T-cell (primary cell): ENCODE results near the gene FAM227B. TPM values are rescaled to one million over a fixed set of nuclear protein-coding genes. Genes with fewer than 3 reads are reported as not detected.

ENCODE experiments used
- ATAC-seq, 4 experiments: fragments of 200-7000 bp in 3 of 4; fragments of 150-1000 bp in 1 of 4; cut with Tn5 transposase; replicated peaks in 1 of 4; 1 replicate in 3 of 4; 2 replicates in 1 of 4; pipeline ENCODE4 v1.10.0; 2021; ENCODE audit warnings: moderate library complexity in 3 of 4, mild to moderate bottlenecking in 2 of 4, moderate number of reproducible peaks in 1 of 4
- CTCF ChIA-PET, 2 donors: fragments of 300-600 bp; sonication (Branson Sonifier 250); formaldehyde crosslinking; loops; one replicate each; lab custom pipeline; 2022; ENCODE audit warnings: antibody characterized with exemption in 2 of 2; lab: Charles Lee
- POLR2A ChIA-PET, 2 donors: fragments of 300-600 bp; sonication (Branson Sonifier 250); formaldehyde crosslinking; loops; one replicate each; lab custom pipeline; 2022; ENCODE audit warnings: antibody characterized with exemption in 2 of 2; lab: Charles Lee
- DNase-seq, 35 experiments: peaks; one replicate each; pipeline versions ENCODE4 v3.0.0 to v3.0.0-alpha.2; 2013 to 2023
- H3K27ac ChIP-seq: one replicate; pipeline ENCODE4 v1.5.1; 2013; ENCODE audit warnings: low read length
- H3K27me3 ChIP-seq, 2 experiments: replicated peaks in 1 of 2; 1 replicate in 1 of 2; 2 replicates in 1 of 2; pipeline versions ENCODE4 v1.6.1 to v1.7.0; 2013; ENCODE audit warnings: low read length in 1 of 2, mixed read lengths in 1 of 2; ENCODE audit not compliant: control insufficient read depth in 2 of 2, insufficient read depth in 2 of 2; ENCODE audit errors: extremely low read depth in 1 of 2
- H3K36me3 ChIP-seq, 2 donors: 1 replicate in 1 of 2; 2 replicates in 1 of 2; pipeline versions ENCODE4 v1.6.1 to v1.7.0; 2013; ENCODE audit warnings: low read length in 1 of 2; ENCODE audit not compliant: control insufficient read depth in 2 of 2, insufficient read depth in 1 of 2; ENCODE audit errors: extremely low read depth in 1 of 2
- H3K4me1 ChIP-seq, 2 experiments: 1 replicate in 1 of 2; 2 replicates in 1 of 2; pipeline versions ENCODE4 v1.6.1 to v1.7.0; 2013; ENCODE audit warnings: low read length in 2 of 2, mixed read lengths in 1 of 2; ENCODE audit not compliant: insufficient read depth in 2 of 2, control insufficient read depth in 1 of 2; ENCODE audit errors: extremely low read depth in 1 of 2
- H3K4me3 ChIP-seq, 2 donors: 1 replicate in 1 of 2; 2 replicates in 1 of 2; pipeline versions ENCODE4 v1.5.1 to v1.7.0; 2013; ENCODE audit warnings: mild to moderate bottlenecking in 2 of 2, low read length in 1 of 2, moderate library complexity in 1 of 2; ENCODE audit not compliant: control insufficient read depth in 1 of 2; ENCODE audit errors: extremely low read depth in 1 of 2
- H3K9me3 ChIP-seq: 2 replicates; pipeline ENCODE4 v1.7.0; 2013
- H3K27ac Mint-ChIP-seq, 2 donors: one replicate each; pipeline ENCODE4 v1.8.0; 2020 to 2021; ENCODE audit warnings: mild to moderate bottlenecking in 2 of 2, mixed read lengths in 2 of 2
- H3K27me3 Mint-ChIP-seq, 2 donors: one replicate each; pipeline ENCODE4 v1.8.0; 2021 to 2022; ENCODE audit warnings: mixed read lengths in 2 of 2
- H3K36me3 Mint-ChIP-seq: one replicate; pipeline ENCODE4 v1.8.0; 2021; ENCODE audit warnings: mixed read lengths
- H3K4me1 Mint-ChIP-seq, 3 donors: one replicate each; pipeline ENCODE4 v1.8.0; 2020 to 2022; ENCODE audit warnings: mixed read lengths in 3 of 3, mild to moderate bottlenecking in 1 of 3
- H3K4me3 Mint-ChIP-seq, 3 donors: one replicate each; pipeline ENCODE4 v1.8.0; 2020 to 2022; ENCODE audit warnings: mild to moderate bottlenecking in 3 of 3, mixed read lengths in 3 of 3, moderate library complexity in 3 of 3
- H3K9me3 Mint-ChIP-seq, 3 donors: one replicate each; pipeline ENCODE4 v1.8.0; 2020 to 2022; ENCODE audit warnings: mixed read lengths in 3 of 3
- WGBS: methylation state at CpG from one replicate; pipeline ENCODE4 v1.1.5; 2013; ENCODE audit warnings: missing lambda C conversion rate; ENCODE audit not compliant: insufficient coverage; 5-methylcytosine and 5-hydroxymethylcytosine counted together
- total RNA-seq, 35 experiments: library from RNA in 6 of 35; stranded (reverse) in 6 of 35; fragments of 120-200 nt in 1 of 35; gene quantifications; one replicate each; pipeline versions ENCODE4 v1.2.1 to v1.2.4 and lab custom pipeline; 2013 to 2026

FAM227B gene
- total RNA-seq, 5 donors from 2014 or later (not counting 1 experiment from before 2014, with no cell fraction given), result 4.7 to 11.2 (median 8.0) TPM

DNA sequence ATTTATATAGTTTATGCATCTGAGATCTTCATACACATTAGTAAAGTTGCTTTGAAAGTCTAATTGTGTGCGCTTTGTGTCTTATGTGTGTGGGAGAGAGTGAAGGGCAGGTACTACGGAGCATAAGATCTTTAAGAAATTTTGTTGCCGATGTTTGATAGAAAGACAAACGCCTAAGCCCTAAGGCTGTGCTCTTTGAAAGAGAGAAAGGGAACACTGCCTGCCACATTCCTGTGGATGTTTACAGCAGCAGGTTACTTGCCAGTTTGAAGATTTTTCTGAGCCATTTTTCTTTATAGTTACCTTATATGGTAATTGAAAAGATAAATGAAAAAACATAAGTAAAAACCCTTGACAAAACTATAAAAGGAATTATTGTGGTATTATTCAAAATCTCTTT, 17.2 kb upstream of the FAM227B start:
- no peak overlapping the region for H3K4me3 ChIP-seq
- CTCF ChIA-PET, result interaction anchor here in 1 of 2 donors (1.0 kb wide), 1 partner anchor 13 kb away, joined by 3 read pairs; no protein-coding TSS in a partner anchor
- no peaks in the 10 kb centered on the region for H3K9me3 ChIP-seq
- Mint-ChIP-seq H3K4me1 (peaks cover 0 to 7% (median 0%) of the 10 kb centered on the region in 3 donors), H3K9me3 (no peaks in the 10 kb centered on the region), H3K36me3 (peaks cover 25% of the 10 kb centered on the region), H3K27ac (no peak overlapping the region), H3K4me3 (no peak overlapping the region), H3K27me3 (no peaks in the 10 kb centered on the region)
- peaks cover 0 to 10% of the 10 kb centered on the region in 2 donors for H3K36me3 ChIP-seq
- no peak for ATAC-seq
- 100% methylated on average over 1 of the region's 4 CpGs for WGBS
- no peak overlapping the region for H3K27ac ChIP-seq
- no peaks in the 10 kb centered on the region for H3K27me3 ChIP-seq
- DNase-seq, result no peak
- POLR2A ChIA-PET, result no interaction called here
- H3K4me1 ChIP-seq, result no peaks in the 10 kb centered on the region

DNA sequence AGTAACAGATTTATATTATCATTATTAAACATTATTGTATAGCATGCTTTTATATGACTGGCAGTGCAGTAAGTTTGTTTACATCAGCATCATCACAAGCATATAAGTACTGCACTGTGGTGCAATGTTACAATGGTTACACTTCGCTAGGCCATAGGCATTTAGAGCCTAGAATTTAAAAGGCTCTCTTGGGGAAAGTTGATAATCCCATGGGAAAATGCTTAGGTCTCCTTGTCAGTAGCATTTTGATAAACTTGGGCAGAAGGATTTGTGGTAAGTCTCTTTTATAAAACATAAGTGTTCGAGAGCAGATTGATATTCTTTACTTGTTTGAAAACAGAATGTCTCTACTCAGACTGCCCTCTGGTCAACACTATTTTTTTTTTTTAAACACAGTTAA, 7.8 kb upstream of the FAM227B start:
- Histone ChIP-seq H3K27ac (no peak overlapping the region), H3K27me3 (no peaks in the 10 kb centered on the region), H3K4me3 (no peak overlapping the region), H3K36me3 (peaks cover 3 to 13% of the 10 kb centered on the region in 2 donors), H3K9me3 (peaks cover 8% of the 10 kb centered on the region), H3K4me1 (peaks cover 0 to under 1% of the 10 kb centered on the region in 2 experiments)
- POLR2A ChIA-PET, result interaction anchor here in 1 of 2 donors (1.2 kb wide), 1 partner anchor 40 kb away, joined by 3 read pairs; no protein-coding TSS in a partner anchor
- 100% methylated on average over 1 of the region's 2 CpGs for whole genome bisulfite sequencing
- Mint-ChIP-seq H3K4me1 (peaks cover 6 to 10% (median 9%) of the 10 kb centered on the region in 3 donors), H3K36me3 (peaks cover 41% of the 10 kb centered on the region), H3K27me3 (no peaks in the 10 kb centered on the region), H3K9me3 (peaks cover 3 to 6% (median 5%) of the 10 kb centered on the region in 3 donors), H3K27ac (no peak overlapping the region), H3K4me3 (no peak overlapping the region)
- CTCF ChIA-PET, result no interaction called here
- DNase-seq (no peak), ATAC-seq (no peak)

DNA sequence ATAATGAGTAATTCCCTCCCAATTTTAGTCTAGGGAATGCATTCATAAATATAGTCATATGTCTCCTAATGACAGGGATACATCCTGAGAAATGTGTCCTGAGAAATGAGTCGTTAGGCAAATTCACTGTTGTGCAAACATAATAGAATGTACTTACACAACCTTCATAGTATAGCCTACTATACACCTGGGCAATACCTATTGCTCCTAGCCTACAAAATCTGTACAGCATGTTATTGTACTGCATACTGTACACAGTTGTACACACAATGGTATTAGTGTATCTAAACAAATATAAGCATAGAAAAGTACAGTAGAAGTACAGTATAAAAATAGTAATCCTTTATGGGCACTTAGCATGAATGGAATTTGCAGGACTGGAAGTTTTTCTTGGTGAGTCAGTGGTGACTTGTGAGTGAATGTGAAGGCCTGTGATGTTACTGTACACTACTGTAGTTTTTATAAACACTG, 6.8 kb upstream of the FAM227B start:
- WGBS, result no CpG with 5 or more reads among the region's 1 CpG
- H3K27ac ChIP-seq, result no peak overlapping the region
- no peak overlapping the region for H3K4me3 ChIP-seq
- no peak for DNase-seq
- H3K9me3 ChIP-seq, result peaks cover 8% of the 10 kb centered on the region
- peaks cover 13 to 18% (median 16%) of the 10 kb centered on the region in 3 donors for H3K4me1 Mint-ChIP-seq
- ATAC-seq, result no peak
- ChIA-PET POLR2A (no interaction called here), CTCF (no interaction called here)
- no peaks in the 10 kb centered on the region for H3K27me3 Mint-ChIP-seq
- H3K36me3 Mint-ChIP-seq, result peaks cover 40% of the 10 kb centered on the region
- peaks cover 3 to 6% (median 5%) of the 10 kb centered on the region in 3 donors for H3K9me3 Mint-ChIP-seq
- H3K27ac Mint-ChIP-seq, result no peak overlapping the region
- H3K36me3 ChIP-seq, result peaks cover 3 to 13% of the 10 kb centered on the region in 2 donors
- no peaks in the 10 kb centered on the region for H3K27me3 ChIP-seq
- H3K4me3 Mint-ChIP-seq, result no peak overlapping the region
- peaks cover 2% of the 10 kb centered on the region in 2 experiments for H3K4me1 ChIP-seq

DNA sequence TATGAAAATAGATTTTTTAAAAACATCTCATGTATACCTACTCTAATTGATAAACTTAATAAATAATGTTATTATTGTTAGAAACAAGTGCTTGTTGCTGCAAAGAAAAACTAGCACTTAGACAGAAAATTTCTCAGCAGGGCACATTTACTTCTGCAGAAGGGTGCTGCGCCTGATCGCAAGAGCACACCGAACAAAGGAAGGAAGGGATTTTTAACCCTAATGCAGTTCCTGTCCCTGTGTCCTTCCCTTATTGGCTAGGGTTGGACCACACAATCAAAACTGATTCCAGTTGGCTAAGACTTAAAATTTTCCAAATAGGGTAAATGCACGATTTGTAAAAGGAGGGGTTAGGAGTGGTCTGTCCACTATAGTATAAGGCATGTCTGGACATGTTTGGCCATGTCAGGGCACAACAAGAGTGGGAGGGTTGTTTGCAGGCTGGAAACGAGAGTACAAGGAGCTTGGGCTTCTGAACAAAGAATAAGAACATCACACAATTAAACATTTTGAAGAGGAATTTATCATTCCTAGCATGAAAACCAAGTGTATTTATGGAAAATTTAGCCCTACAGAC, 4.9 kb upstream of the FAM227B start:
- Histone ChIP-seq H3K27me3 (no peaks in the 10 kb centered on the region), H3K36me3 (peaks cover 3 to 13% of the 10 kb centered on the region in 2 donors), H3K4me3 (peak overlapping the region in 1 of 2 donors; percentile 21), H3K9me3 (peaks cover 8% of the 10 kb centered on the region), H3K27ac (no peak overlapping the region), H3K4me1 (peaks cover 9 to 10% of the 10 kb centered on the region in 2 experiments)
- no peak overlapping the region for H3K4me3 Mint-ChIP-seq
- ChIA-PET CTCF (no interaction called here), POLR2A (interaction anchor here in 1 of 2 donors (0.7 kb wide), 1 partner anchor 38 kb away, joined by 3 read pairs; no protein-coding TSS in a partner anchor)
- ATAC-seq, result no peak
- peaks cover 3 to 6% (median 5%) of the 10 kb centered on the region in 3 donors for H3K9me3 Mint-ChIP-seq
- DNase-seq, result no peak
- peaks cover 28 to 32% (median 31%) of the 10 kb centered on the region in 3 donors for H3K4me1 Mint-ChIP-seq
- H3K27me3 Mint-ChIP-seq, result no peaks in the 10 kb centered on the region
- H3K27ac Mint-ChIP-seq, result no peak overlapping the region
- 100% methylated on average over 4 of the region's 5 CpGs for WGBS
- H3K36me3 Mint-ChIP-seq, result peaks cover 38% of the 10 kb centered on the region

DNA sequence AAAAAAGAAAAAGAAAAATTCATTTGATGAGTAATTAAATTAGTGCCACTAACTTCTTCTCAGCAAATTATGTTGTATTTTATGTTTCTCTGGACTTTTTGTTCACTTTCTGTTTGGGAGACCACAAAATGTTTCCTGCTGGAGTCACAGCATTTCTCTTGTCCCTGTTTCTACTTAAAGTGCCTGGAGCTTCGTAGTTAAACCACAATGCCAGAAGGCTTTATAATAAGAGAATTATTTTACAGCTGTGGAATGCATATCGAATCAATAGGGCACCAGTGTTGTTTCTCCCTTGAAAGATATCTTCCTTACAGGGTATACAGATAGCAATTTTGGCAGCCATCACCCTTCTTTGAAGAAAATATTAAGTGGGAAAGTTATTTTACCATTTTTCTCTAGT, 3.4 kb upstream of the FAM227B start:
- H3K27ac Mint-ChIP-seq, result no peak overlapping the region
- Histone ChIP-seq H3K27ac (no peak overlapping the region), H3K4me1 (peaks cover 9 to 14% of the 10 kb centered on the region in 2 experiments), H3K36me3 (peaks cover 3 to 12% of the 10 kb centered on the region in 2 donors), H3K9me3 (peaks cover 8% of the 10 kb centered on the region), H3K27me3 (no peaks in the 10 kb centered on the region), H3K4me3 (no peak overlapping the region)
- peaks cover 41 to 46% (median 43%) of the 10 kb centered on the region in 3 donors for H3K4me1 Mint-ChIP-seq
- no peaks in the 10 kb centered on the region for H3K27me3 Mint-ChIP-seq
- DNase-seq, result no peak
- no peak for ATAC-seq
- WGBS, result no CpG with 5 or more reads among the region's 2 CpGs
- H3K4me3 Mint-ChIP-seq, result no peak overlapping the region
- H3K36me3 Mint-ChIP-seq, result peaks cover 27% of the 10 kb centered on the region
- ChIA-PET CTCF (no interaction called here), POLR2A (no interaction called here)
- H3K9me3 Mint-ChIP-seq, result peaks cover 3 to 6% (median 5%) of the 10 kb centered on the region in 3 donors

DNA sequence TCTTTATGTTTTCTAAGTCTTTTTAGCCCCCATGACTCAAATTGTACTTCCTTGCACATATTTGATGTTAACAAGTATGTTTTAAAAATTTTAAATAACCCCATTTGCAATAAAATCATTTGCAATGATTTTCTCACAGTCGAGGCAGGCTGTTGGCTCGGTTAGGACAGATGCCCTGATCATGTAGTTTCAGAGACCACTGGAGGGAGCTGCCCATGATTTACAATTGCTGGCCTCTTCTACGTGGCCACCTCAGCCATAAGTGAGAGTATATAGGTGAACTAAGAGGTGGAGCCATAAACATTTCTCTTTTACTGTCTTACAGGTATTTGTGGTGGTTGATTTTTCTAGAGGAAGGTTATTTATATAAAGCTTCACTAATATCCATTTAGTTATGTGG, 1.9 kb upstream of the FAM227B start:
- no CpG with 5 or more reads among the region's 3 CpGs for WGBS
- Mint-ChIP-seq H3K27me3 (no peaks in the 10 kb centered on the region), H3K4me1 (peaks cover 45 to 48% (median 47%) of the 10 kb centered on the region in 3 donors), H3K4me3 (peak overlapping the region in 2 of 3 donors; percentile 18 to 24), H3K9me3 (peaks cover 3 to 6% (median 5%) of the 10 kb centered on the region in 3 donors), H3K36me3 (peaks cover 23% of the 10 kb centered on the region), H3K27ac (peak overlapping the region in 1 of 2 donors; percentile 11)
- Histone ChIP-seq H3K4me3 (no peak overlapping the region), H3K9me3 (peaks cover 8% of the 10 kb centered on the region), H3K27ac (no peak overlapping the region), H3K36me3 (peaks cover 3 to 8% of the 10 kb centered on the region in 2 donors), H3K27me3 (no peaks in the 10 kb centered on the region), H3K4me1 (peaks cover 9 to 14% of the 10 kb centered on the region in 2 experiments)
- ATAC-seq (no peak), DNase-seq (no peak)
- CTCF ChIA-PET, result interaction anchor here in 1 of 2 donors (0.6 kb wide), 1 partner anchor 851 kb away, joined by 4 read pairs; no protein-coding TSS in a partner anchor
- POLR2A ChIA-PET, result interaction anchor here (0.5 to 0.6 kb wide), 2 partner anchors 151 to 802 kb away, joined by 3 to 7 read pairs; no protein-coding TSS in a partner anchor
